Ectodermal cell (in vitro differentiated cells): Measurements from ENCODE around the gene TATDN2.

Source experiments
- H3K27ac ChIP-seq: 2 replicates; pipeline ENCODE4 v1.7.0; 2013; ENCODE audit warnings: mild to moderate bottlenecking, low read depth, low read length; ENCODE audit not compliant: insufficient read depth, poor library complexity, severe bottlenecking
- H3K27me3 ChIP-seq: 2 replicates; pipeline ENCODE4 v1.7.0; 2013; ENCODE audit warnings: mild to moderate bottlenecking, low read length; ENCODE audit not compliant: insufficient read depth, control insufficient read depth, poor library complexity, severe bottlenecking
- H3K36me3 ChIP-seq: one replicate; pipeline ENCODE4 v1.7.0; 2013; ENCODE audit warnings: low read length; ENCODE audit not compliant: control insufficient read depth, insufficient read depth
- H3K4me1 ChIP-seq: one replicate; pipeline ENCODE4 v1.7.0; 2013; ENCODE audit warnings: low read length; ENCODE audit not compliant: control insufficient read depth, insufficient read depth
- H3K4me3 ChIP-seq: 2 replicates; pipeline ENCODE4 v1.7.0; 2013; ENCODE audit warnings: low read depth, low read length, control low read depth; ENCODE audit not compliant: insufficient read depth
- H3K9me3 ChIP-seq: 2 replicates; pipeline ENCODE4 v1.7.0; 2013; ENCODE audit warnings: mild to moderate bottlenecking, low read length, moderate library complexity; ENCODE audit not compliant: control insufficient read depth
- WGBS, 2 experiments: methylation state at CpG; one replicate each; pipeline ENCODE4 v1.1.7; 2013; ENCODE audit warnings: missing lambda C conversion rate in 2 of 2; 5-methylcytosine and 5-hydroxymethylcytosine counted together

The TATDN2 gene

DNA sequence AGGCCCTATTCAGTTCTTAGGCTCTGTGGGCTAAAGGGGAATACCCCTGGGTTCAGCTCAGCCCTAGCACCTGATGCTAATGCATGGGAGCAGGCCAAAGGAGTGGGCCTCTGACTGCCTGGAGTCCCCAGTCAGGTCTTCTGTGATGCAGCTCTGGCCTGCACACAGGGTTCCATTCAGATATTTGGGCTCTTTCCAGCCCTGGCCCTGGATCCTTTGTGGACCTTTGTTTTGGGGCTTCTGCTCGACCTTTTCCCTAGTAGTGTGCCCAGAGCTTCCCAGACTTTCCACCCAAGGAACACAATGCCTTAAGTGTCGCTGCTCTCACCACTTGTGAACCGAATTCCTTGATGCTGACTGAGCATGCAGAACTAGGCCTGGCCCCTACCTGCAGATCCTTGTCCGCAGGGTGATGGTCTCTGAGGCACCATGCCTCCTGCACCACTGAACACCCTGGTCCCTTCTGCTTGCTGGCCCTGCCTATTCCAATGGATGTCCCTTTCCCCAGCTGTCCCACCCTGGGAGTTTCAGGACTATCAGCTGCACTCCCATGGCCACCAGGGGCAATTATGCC lies 67.6 kb downstream of the TATDN2 start:
- no peaks in the 10 kb centered on the region for H3K4me1 ChIP-seq
- H3K27ac ChIP-seq, result no peak overlapping the region
- H3K4me3 ChIP-seq, result no peak overlapping the region
- 94% methylated on average over 4 of the region's 4 CpGs for WGBS, 2 experiments
- no peaks in the 10 kb centered on the region for H3K27me3 ChIP-seq
- peaks cover 37% of the 10 kb centered on the region for H3K36me3 ChIP-seq
- no peaks in the 10 kb centered on the region for H3K9me3 ChIP-seq

DNA sequence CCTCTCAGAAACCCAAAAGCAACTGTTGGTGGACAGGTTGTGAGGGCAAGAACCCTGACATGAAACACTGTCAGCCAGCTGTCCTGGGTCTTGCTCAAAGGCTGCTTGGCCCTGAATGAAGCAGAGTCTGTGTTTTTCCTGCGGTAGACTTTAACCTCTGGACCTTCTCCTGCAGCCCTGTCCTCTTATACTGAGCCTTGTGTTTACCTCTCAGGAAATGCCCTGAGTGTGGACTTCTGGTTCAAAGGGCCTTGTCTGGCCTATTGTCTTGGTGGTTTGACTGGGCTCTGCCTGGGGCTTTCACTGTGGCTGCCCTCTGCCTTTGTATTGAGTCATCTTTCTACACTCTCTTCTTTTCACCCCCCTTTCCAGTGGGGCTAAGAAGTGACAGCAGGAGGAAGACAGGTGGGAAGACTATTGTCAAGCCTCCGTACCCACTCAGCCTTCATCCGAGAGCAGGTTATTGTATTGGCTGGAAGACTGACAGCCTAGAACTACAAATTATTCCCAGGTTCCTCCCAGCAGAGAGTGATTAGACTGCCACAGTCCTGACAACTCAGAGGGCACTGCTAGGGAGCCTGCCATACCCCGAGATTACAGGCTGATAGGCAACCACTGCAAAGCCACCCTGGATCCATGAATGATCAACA lies 69.2 kb downstream of the TATDN2 start:
- Histone ChIP-seq H3K36me3 (peaks cover 34% of the 10 kb centered on the region), H3K9me3 (no peaks in the 10 kb centered on the region), H3K4me3 (no peak overlapping the region), H3K27me3 (no peaks in the 10 kb centered on the region), H3K27ac (no peak overlapping the region), H3K4me1 (no peaks in the 10 kb centered on the region)
- WGBS, 2 experiments, result 93 to 94% methylated on average over 4 of the region's 4 CpGs

DNA sequence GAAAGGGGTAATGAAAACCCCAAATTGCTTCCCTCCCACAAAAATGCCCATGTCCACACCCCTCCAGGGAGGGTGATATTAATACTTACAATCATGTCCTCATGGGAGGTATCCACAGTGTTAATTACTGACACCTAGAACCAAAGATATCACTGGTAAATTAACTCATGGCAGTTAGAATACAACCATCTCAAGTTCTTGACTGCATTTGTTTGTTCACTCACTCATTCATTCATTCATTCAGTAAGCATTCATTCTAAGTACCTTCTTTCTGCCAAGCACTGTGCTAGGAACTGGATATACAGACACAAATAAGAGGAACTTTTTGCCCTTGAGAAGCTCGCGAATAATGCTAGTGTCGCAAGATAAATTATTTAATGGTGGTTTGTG lies 69.7 kb downstream of the TATDN2 start:
- Histone ChIP-seq H3K4me1 (no peaks in the 10 kb centered on the region), H3K27me3 (no peaks in the 10 kb centered on the region), H3K9me3 (no peaks in the 10 kb centered on the region), H3K36me3 (peaks cover 29% of the 10 kb centered on the region), H3K4me3 (no peak overlapping the region), H3K27ac (no peak overlapping the region)
- 96 to 98% methylated on average over 3 of the region's 3 CpGs for WGBS, 2 experiments

DNA sequence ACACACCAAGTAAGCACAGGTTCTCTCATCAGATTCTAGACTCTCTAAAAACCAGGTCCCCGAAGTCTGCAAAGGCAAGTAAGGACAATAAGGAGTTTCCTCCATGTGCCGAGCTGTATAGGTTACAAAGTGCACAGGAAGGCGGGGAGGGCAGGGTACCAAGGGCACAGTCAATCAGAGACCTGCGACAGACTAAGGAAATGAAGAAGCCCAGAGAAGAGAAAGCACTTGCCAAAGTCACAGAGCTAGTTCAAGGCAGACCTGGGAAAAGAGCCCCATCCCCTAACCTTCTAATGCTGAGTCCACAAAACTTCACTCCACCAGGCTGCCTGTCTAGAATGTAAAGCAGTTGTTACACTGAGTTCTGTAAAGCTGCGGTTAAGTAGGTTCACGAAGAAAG lies 71.0 kb downstream of the TATDN2 start:
- Histone ChIP-seq H3K36me3 (peaks cover 20% of the 10 kb centered on the region), H3K27ac (no peak overlapping the region), H3K4me3 (no peak overlapping the region), H3K9me3 (no peaks in the 10 kb centered on the region), H3K27me3 (no peaks in the 10 kb centered on the region), H3K4me1 (no peaks in the 10 kb centered on the region)
- 81 to 89% methylated on average over 5 to 6 of the region's 6 CpGs for WGBS, 2 experiments

DNA sequence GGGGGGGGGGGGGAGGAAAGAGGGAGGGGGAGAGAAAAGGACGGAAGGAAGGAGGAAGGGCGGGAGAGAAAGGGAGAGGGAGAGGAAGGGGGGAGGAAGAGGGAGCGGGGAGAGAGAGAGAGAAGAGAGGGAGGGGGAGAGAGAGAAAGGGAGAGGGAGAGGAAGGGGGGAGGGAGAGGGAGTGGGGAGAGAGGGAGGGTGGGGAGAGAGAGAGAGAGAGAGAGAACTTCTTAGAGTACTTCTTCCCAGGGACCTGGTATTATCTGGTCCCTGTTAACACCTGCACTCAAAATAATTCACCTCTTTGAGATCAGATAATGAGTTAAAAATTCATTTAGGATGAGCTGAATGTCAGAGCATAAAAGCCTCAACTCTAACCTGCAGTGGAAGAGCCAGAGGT lies 71.5 kb downstream of the TATDN2 start:
- H3K36me3 ChIP-seq, result peaks cover 16% of the 10 kb centered on the region
- no peaks in the 10 kb centered on the region for H3K27me3 ChIP-seq
- no peak overlapping the region for H3K27ac ChIP-seq
- peak overlapping the region; percentile 100 for H3K4me3 ChIP-seq
- 18 to 23% methylated on average over 3 of the region's 3 CpGs for WGBS, 2 experiments
- H3K9me3 ChIP-seq, result no peaks in the 10 kb centered on the region
- no peaks in the 10 kb centered on the region for H3K4me1 ChIP-seq

DNA sequence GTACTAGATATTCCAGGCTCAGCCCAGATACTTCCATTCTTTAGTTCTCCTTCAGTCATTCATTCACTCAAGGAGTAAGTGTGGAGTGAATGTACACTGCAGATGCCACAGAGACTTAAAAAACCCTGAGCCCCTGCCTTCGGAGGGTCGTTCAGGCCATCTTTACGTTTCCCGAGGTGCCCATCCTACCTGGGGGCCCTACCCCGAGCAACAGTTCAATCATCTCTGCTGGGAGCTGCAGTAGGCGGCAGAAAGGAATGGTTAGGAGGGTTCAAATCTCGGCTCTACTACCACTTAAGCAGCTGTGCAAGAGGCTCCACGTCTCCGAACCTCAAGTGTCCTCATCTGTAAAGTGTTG lies 72.0 kb downstream of the TATDN2 start:
- WGBS, 2 experiments, result 0 to 1% methylated on average over 9 of the region's 9 CpGs
- Histone ChIP-seq H3K9me3 (no peaks in the 10 kb centered on the region), H3K27me3 (no peaks in the 10 kb centered on the region), H3K36me3 (peaks cover 12% of the 10 kb centered on the region), H3K27ac (peak overlapping the region; percentile 47), H3K4me1 (no peaks in the 10 kb centered on the region), H3K4me3 (peak overlapping the region; percentile 100)

DNA sequence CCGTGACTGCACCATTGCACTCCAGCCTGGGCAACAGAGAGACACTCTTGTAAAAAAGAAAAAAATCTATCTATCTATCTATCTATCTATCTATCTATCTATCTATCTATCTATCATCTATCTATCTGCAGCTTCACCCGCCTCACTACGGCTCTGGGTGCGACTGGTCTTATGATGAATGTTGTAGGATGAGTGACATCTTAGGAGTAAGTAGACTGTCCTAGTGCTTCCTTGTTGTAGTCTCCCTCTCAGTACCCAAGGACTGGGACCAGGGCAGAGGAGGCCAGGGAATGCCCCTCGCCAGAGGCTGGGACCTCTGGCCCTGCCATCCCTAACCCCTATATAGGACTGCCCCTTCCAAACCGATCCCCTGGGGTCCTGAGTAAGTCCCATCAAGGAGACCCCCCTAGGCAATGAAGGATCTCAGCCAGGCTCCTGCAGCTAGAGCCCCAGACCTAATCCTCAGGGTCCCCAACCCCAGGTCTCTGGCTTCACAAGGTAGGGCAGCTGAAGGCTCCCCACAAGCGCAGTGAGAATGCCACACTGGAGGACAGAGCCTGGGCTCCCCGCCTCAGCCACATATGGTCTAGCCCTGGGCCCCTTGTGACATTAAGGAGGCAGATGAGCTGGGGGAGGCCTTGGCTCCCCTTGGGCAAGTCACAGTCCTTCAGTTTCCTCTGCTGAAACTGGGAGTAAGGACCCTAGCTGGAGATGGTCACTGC lies 73.5 kb downstream of the TATDN2 start:
- Histone ChIP-seq H3K4me1 (no peaks in the 10 kb centered on the region), H3K9me3 (no peaks in the 10 kb centered on the region), H3K27me3 (peaks cover 6% of the 10 kb centered on the region), H3K4me3 (no peak overlapping the region), H3K27ac (no peak overlapping the region), H3K36me3 (peaks cover 7% of the 10 kb centered on the region)
- 94 to 95% methylated on average over 8 of the region's 8 CpGs for WGBS, 2 experiments

DNA sequence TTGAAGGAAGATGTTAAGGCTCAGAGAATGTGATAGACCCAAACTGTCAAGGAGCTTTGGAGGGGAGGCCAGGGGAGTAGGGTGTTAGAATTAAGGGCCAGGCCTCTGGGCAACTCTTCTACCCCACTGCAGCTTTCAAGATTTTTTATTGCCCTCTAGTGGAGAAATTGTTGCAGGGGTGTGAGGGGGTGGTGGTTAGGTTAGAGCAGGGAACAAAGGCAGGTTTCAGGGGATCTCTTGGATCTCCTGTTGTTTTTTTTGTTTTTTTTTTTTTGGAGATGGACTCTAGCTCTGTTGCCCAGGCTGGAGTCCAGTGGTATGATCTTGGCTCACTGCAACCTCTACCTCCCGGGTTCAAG lies 74.1 kb downstream of the TATDN2 start:
- peaks cover 6% of the 10 kb centered on the region for H3K36me3 ChIP-seq
- no peak overlapping the region for H3K27ac ChIP-seq
- peaks cover 9% of the 10 kb centered on the region for H3K27me3 ChIP-seq
- 85 to 94% methylated on average over 1 of the region's 1 CpG for WGBS, 2 experiments
- H3K9me3 ChIP-seq, result no peaks in the 10 kb centered on the region
- no peak overlapping the region for H3K4me3 ChIP-seq
- H3K4me1 ChIP-seq, result no peaks in the 10 kb centered on the region

DNA sequence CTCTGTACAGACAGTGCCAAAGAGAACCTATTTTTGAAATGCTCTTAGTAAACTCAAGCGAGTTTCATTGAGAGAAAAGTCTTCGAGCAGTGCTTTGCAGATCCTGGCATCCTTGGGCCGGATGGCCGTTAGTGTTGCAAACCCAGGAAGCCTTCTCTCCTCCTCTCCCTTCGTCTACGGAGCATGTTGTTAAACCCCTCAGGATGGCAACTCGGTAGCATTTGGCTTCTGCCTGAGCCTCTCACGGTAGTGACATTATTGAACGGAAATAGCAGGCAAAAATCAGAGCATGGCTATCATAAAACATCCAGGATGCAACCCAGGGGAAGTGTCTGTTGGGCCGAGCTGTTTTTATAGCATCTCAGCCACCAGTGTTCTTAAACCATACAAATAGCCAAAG lies 79.3 kb downstream of the TATDN2 start:
- no peak overlapping the region for H3K27ac ChIP-seq
- no peaks in the 10 kb centered on the region for H3K4me1 ChIP-seq
- no peak overlapping the region for H3K4me3 ChIP-seq
- peaks cover 13% of the 10 kb centered on the region for H3K27me3 ChIP-seq
- no peaks in the 10 kb centered on the region for H3K9me3 ChIP-seq
- 85 to 89% methylated on average over 10 of the region's 10 CpGs for WGBS, 2 experiments
- H3K36me3 ChIP-seq, result no peaks in the 10 kb centered on the region

DNA sequence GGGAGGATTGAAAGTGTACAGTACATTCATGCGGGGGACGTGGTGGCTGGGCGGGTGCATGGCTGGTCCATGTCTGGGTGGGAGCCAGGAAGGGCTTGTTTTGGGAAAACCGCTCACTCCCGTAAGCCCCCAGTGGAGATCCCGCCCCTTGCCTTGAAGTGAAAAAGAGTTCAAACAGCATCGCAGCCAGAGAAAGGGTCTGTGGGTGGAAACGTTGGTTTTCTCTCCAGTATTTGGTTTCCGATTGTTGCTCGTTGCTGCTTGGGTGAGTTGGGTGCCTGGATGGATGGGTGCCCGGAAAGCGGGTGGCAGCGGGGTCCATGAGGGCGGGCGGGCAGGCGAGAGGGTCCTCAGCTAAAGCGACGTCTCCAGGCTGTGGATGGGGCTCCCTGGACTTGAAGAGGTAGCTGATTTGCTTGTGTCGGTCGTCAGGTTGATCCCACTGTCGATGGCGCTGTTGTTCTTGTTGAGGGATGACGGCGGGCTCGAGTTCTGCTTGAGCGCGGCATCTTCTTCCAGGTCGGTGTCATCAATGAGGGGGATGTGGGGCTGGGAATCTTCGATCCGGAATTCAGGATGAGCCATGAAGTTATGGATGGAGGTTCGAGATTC lies 80.3 kb downstream of the TATDN2 start:
- Histone ChIP-seq H3K27ac (no peak overlapping the region), H3K4me3 (no peak overlapping the region), H3K4me1 (no peaks in the 10 kb centered on the region), H3K36me3 (no peaks in the 10 kb centered on the region), H3K27me3 (peaks cover 13% of the 10 kb centered on the region), H3K9me3 (no peaks in the 10 kb centered on the region)
- WGBS, 2 experiments, result 75 to 79% methylated on average over 31 of the region's 31 CpGs
